OCI-LY3 (cell line): ENCODE results near the gene MIER2.

Source experiments
- EZH2phosphoT487 ChIP-seq: fragments of 200-600 bp; shearing (Covaris generic); IDR thresholded peaks from 2 replicates; pipeline ENCODE4 v1.6.1; 2018; ENCODE audit warnings: antibody characterized with exemption, mixed run types, low read depth
- TF ChIP-seq, protein P1 (sequence below): fragments of 200-600, 300-600 bp; sonication (generic); IDR thresholded peaks from 2 replicates; pipeline ENCODE4 v1.5.1; 2014; ENCODE audit warnings: antibody characterized with exemption, low read length, low read depth

DNA sequence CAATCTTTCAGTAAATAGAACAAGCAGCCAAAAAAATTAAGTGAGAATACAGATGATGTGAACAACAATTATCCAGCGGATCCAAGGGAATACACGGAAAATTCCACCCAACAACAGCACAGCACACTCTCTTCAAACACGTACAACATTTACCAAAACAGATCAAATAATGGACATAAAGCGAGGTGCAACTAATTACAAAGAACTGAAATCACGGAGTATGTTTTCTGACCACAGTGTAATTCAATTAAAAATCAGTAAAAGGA, 26.2 kb downstream of the MIER2 start:
- TF ChIP-seq, protein P1, sequence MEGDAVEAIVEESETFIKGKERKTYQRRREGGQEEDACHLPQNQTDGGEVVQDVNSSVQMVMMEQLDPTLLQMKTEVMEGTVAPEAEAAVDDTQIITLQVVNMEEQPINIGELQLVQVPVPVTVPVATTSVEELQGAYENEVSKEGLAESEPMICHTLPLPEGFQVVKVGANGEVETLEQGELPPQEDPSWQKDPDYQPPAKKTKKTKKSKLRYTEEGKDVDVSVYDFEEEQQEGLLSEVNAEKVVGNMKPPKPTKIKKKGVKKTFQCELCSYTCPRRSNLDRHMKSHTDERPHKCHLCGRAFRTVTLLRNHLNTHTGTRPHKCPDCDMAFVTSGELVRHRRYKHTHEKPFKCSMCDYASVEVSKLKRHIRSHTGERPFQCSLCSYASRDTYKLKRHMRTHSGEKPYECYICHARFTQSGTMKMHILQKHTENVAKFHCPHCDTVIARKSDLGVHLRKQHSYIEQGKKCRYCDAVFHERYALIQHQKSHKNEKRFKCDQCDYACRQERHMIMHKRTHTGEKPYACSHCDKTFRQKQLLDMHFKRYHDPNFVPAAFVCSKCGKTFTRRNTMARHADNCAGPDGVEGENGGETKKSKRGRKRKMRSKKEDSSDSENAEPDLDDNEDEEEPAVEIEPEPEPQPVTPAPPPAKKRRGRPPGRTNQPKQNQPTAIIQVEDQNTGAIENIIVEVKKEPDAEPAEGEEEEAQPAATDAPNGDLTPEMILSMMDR = no peak
- no peak for TF ChIP-seq EZH2phosphoT487
